DMS 273 treated with DMSO at 0.1 percent for 48 hours (cell line): Measurements from ENCODE around the gene SASH3.
A peak's percentile ranks its signal among the peaks of the same experiment; 100 is the strongest.

ENCODE experiments used
- DNase-seq: peaks from one replicate; lab custom pipeline; 2025; lab: John Stamatoyannopoulos, UW

Gene SASH3

GRCh38 chrX:129808829-129809796, 29.4 kb downstream of the SASH3 start:
- no peak for DNase-seq

- DNase-seq = no peak
Observed at GRCh38 chrX:129813662-129814368, 34.1 kb downstream of the SASH3 start.

GRCh38 chrX:129818123-129818522, 38.4 kb downstream of the SASH3 start:
- no peak for DNase-seq

- no peak for DNase-seq
Observed at GRCh38 chrX:129823115-129823514, 43.4 kb downstream of the SASH3 start.

- DNase-seq = no peak
Observed at GRCh38 chrX:129823522-129823921, 43.8 kb downstream of the SASH3 start.

- DNase-seq = no peak
Observed at GRCh38 chrX:129824620-129825019, 44.9 kb downstream of the SASH3 start.

- no peak for DNase-seq
Observed at GRCh38 chrX:129825746-129826505, 46.2 kb downstream of the SASH3 start.

- DNase-seq = no peak
Observed at GRCh38 chrX:129830494-129830893, 50.7 kb downstream of the SASH3 start.

- DNase-seq = no peak
Observed at GRCh38 chrX:129831091-129831885, 51.5 kb downstream of the SASH3 start.

- DNase-seq = no peak
Observed at GRCh38 chrX:129833153-129833990, 53.6 kb downstream of the SASH3 start.

- no peak for DNase-seq
Observed at GRCh38 chrX:129836827-129837226, 57.1 kb downstream of the SASH3 start.

- DNase-seq = no peak
Observed at GRCh38 chrX:129840344-129840743, 60.6 kb downstream of the SASH3 start.

- DNase-seq = no peak
Observed at GRCh38 chrX:129842510-129843208, 62.9 kb downstream of the SASH3 start.

- DNase-seq = no peak
Observed at GRCh38 chrX:129843209-129843458, 63.4 kb downstream of the SASH3 start.

- DNase-seq = peak; percentile 81
Observed at GRCh38 chrX:129843459-129844306, 63.9 kb downstream of the SASH3 start, which contains the start of gene ZDHHC9. Gene ZDHHC9, minus strand, starts transcription at chrX:129843886. Its CDS starts 1,941 bp downstream, at chrX:129841945.
